Activated CD8-positive, alpha-beta memory T cell treated with anti-CD3 and anti-CD28 coated beads for 36 hours (primary cell): ENCODE results near the gene PARD6G. TPM values are rescaled to one million over a fixed set of nuclear protein-coding genes. Genes with fewer than 3 reads are reported as not detected.
"Not testable (repeated sequence)": the region's sequence is repeated elsewhere in the genome, so short reads cannot be mapped to it uniquely, and the experiment has no call there.

ENCODE experiments used
- CTCF ChIA-PET: fragments of 350-600 bp; sonication (Branson Sonifier 250); formaldehyde crosslinking; loops from one replicate; lab custom pipeline; 2021; ENCODE audit warnings: antibody characterized with exemption; lab: Charles Lee
- POLR2A ChIA-PET: fragments of 350-600 bp; sonication (Branson Sonifier 250); formaldehyde crosslinking; loops from one replicate; lab custom pipeline; 2021; ENCODE audit warnings: antibody characterized with exemption; lab: Charles Lee
- total RNA-seq, 2 experiments: library from RNA; stranded (reverse); gene quantifications; one replicate each; pipeline ENCODE4 v1.2.3, GENCODE V29; 2021

Gene PARD6G
- total RNA-seq, 2 experiments from 2014 or later: 0.38 to 0.72 TPM

DNA sequence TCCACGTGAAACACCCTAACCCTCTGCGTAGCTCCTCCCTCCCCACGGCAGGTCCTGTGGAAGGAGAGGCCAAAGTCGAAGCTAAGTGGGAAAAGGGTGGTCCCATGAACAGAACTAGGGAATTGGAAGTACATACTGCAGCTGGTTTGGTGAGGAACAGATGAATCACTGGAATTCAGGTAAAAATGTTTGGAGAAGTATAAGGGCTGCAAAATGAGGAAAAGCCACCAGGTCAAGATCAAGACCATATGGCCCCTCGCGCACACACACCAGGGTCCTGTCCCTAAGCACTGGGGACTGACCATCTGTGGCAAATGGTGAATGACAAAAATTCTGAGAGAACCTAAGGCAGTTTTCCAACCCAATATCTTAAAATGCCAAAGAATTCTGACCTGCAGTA is 3.1 kb downstream of the PARD6G start:
- ChIA-PET CTCF (interaction anchor here (1.2 to 2.0 kb wide), 2 partner anchors 73 to 86 kb away, joined by 4 to 5 read pairs; no protein-coding TSS in a partner anchor), POLR2A (no interaction called here)

DNA sequence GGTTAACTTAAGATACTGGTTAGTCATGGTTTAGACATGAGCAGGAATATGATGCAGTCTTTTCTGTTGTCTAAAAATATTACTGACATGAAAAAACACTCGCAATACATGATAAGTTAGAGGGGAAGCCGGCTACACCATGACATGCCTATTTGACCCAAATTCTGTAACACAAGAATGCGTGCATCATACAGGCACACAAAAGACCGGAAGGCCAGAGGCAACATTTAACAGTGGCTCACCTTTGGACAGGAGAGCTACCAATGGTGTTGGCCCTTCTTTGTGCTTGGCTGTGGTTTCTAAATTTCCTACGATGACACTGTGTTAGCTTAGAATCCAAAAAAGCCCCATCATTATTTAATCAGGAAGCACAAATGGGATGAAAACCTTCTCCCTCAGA is 4.1 kb downstream of the PARD6G start:
- ChIA-PET CTCF (interaction anchor here (1.2 kb wide), 1 partner anchor 85 kb away, joined by 4 read pairs; no protein-coding TSS in a partner anchor), POLR2A (no interaction called here)

DNA sequence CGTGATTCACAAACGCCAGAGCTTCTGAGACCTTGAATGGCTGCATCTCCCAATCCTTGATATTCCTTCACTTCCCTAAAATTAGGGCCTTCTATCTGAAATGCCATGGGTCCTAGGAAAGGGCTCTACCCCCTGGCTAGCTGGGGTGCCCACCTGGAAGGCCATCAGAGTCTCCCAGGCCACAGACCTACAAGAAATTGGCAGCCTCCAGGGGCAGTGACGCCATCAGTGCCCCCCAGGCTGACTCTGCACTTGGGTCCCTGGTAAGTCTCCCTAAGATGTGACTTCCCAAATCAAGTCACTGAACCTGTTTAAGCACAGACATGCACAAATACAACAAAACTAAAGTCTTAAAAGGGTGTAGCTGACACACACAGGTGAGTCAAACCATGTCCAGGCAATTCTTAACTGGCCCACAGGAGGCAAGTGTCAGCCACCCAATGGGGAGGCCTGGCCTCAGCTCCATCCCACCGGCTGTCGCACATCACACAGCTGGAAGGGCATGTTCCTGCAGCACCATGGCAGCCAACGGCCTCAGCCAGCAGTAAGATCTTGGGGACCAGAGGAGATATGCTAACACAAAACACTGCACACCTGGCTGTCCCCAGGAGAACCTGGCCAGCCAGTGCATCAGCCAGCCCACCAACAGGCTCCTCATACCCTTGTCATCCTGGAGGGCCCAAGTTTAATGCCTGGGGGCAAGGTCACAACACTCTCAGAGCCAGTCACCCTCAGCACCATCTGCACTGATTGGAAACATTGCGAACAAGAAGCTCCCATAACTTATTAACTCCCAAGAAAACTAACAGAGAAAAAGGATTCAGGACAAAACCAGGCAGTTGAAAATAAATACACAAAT is 5.2 kb downstream of the PARD6G start:
- CTCF ChIA-PET: no interaction called here
- POLR2A ChIA-PET: no interaction called here

DNA sequence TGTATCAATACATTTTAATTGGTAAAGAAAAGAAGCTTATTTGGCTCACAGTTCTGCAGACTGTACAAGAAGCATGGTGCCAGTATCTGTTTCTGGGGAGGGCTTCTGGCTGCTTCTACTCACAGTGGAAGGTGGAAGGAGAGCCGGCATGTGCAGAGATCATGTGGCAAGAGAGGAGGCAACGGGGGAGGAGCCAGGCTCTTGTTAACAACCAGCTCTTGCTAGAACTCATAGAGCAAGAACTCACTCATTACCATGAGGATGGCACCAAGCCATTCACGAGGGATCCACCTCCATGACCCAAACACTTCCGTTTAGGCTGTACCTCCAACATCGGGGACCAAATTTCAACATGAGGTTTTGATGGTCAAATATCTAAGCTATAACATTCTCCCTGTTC is 7.5 kb downstream of the PARD6G start:
- ChIA-PET CTCF (interaction anchor here (0.9 kb wide), 1 partner anchor 64 kb away, joined by 3 read pairs; no protein-coding TSS in a partner anchor), POLR2A (no interaction called here)

DNA sequence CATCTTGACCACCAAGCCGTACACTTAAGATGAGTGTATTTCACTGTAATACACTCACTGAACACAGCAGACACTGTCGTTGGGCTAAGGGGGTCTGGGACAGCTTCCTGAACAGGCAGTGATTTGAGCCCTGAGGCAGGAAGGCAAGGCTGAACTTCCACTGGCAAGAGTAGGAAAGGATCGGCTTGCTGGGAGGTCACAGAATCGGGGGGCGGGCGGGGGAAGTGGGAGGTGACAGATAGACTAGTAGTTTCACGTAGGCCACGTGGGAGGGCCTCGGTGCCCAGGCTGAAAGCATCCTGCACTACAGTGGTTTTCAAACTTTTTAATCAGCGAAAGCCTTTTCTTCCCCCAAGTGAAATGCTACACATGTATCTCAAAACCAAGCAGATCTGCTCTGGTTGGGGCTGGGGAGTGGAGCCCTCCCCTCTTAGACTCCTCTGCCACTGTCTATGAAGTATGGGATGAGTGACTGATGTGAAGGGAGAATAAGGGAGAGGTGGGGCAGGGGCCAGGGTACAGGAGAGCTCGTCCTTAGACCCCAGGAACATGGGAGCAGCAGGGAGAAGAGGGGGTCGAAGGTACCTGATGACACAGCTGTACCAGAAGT is 8.6 kb downstream of the PARD6G start:
- CTCF ChIA-PET: no interaction called here

DNA sequence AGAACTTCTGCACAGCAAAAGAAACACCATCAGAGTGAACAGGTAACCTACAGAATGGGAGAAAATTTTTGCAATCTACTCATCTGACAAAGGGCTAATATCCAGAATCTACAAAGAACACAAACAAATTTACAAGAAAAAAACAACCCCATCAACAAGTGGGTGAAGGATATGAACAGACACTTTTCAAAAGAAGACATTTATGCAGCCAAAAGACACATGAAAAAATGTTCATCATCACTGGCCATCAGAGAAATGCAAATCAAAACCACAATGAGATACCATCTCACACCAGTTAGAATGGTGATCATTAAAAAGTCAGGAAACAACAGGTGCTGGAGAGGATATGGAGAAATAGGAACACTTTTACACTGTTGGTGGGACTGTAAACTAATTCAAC is 9.8 kb downstream of the PARD6G start:
- CTCF ChIA-PET, POLR2A ChIA-PET: not testable (repeated sequence)

More for the DNA sequence above, 8.6 kb downstream of the PARD6G start:
- POLR2A ChIA-PET: no interaction called here

DNA sequence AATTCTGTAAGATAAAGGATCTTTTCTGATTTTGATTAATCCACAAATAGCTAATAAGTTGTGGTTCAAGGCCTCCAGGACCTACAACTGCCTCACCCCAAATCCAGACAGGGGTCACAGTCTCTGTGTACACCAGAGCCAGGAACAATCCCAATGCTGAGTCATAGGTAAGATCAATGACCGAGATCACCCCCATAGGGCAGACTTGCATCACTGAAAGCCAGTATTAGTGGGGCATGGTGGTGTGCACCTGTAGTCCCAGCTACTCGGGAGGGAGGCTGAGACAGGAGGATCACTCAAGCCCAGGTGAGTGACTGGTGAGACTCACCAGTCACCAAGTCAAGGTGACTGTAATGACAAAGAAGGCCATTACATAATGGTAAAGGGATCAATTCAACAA is 12.9 kb downstream of the PARD6G start:
- ChIA-PET POLR2A (no interaction called here), CTCF (no interaction called here)

DNA sequence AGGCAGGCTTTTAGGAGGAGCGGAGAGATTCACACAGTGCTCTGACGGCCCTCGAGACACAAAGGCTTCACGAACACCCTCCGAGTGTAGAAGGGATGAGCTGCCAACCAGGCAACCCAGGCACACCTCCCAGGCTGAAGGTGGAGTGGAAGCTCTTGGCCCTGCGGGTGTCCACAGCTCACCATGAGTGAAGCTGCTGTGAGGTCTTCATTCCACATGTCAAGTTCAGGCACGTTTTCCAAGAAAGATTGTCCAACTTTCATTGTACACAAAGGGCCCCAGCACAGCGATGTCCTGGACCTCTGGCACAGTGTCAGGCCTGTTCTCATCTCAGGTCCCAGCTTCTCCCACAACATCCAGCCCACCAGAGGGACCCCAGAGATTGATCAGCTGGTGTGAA is 13.4 kb downstream of the PARD6G start:
- CTCF ChIA-PET: no interaction called here
- POLR2A ChIA-PET: no interaction called here

DNA sequence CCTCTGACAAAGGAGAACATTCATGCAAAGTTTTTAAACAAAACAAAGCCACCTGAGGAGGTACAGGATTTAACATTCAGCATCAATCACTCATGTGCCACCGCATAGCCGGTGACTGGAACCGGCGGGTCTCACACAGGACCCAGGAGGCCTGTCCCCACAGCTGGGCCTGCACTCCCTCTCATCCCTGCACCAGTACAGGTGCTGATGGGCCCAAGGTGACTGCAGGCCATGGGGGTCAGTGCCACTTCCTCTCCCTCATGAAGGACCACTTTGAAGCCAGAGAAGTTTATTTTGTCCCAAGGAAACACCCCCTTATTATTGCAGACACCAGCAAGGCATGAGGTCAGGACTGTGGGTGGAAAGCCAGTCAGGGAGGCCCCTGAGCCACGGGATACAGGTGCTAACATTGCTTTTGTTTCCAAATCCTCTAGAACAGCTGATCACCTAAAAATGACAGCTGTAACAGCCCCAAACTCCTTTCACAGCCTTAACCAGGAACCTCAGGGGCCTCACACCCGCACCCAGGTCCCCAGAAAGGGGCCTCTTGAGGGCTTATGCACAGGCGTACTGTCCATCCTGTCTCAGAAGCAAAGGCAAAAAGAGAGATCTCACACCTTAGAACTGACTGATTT is 14.0 kb downstream of the PARD6G start:
- CTCF ChIA-PET: no interaction called here
- POLR2A ChIA-PET: no interaction called here

DNA sequence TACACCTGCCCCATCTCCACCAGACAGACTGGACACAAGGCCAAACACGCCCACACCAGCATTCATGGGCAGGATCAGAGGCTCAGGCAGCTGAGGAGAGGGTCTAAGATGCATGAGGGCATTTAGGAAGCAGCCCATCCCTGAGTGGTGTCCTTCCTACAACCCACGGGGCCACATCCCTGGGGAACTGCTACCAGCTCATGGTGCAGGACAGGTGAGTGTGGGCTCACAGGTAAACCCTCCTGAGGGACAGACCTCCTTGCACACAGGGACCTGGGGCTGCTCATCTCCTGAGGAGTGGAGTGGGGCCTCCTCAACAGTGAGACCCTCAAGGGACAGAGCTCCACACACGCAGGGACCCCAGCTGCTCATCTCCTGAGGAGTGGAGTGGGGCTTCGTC is 14.6 kb downstream of the PARD6G start:
- CTCF ChIA-PET: no interaction called here

DNA sequence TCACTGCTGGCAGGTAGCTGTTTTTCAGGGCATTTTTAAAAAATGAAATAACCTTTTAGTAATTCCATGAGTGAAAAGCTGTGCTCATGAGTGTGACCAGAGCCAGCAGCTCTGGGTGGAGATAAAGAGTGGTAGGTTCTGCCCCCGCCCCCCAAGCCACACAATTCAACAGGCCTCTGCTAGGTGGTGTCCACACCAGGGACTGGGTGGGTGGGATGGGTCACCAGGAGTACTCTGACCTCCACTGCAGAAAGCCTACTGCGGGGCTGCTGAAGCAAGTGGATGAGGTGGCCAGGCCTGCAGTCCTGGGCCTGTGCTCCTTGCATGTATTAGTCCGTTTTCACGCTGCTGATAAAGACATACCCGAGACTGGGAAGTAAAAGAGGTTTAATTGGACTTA is 15.3 kb downstream of the PARD6G start:
- CTCF ChIA-PET: no interaction called here
- POLR2A ChIA-PET: no interaction called here

More for the DNA sequence above, 14.6 kb downstream of the PARD6G start:
- POLR2A ChIA-PET: no interaction called here

DNA sequence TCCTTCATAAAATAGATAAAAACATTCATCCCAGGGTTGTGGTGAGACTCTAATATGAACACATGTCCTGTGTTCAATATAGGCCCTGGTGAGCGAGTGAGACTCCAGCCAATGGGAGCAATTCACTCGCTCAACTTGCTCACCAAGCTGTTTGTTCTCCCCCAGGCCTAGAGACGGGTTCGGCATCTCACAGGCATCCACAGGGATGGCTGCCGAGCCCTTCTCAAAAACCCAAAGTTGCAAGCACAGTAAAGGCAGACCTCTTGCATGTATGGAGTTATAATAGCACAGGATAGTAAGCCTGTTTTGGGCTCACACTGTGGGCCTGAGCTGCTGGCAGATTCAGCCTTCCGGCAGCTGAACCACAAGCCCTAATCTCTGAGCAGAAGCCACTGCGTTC is 15.7 kb downstream of the PARD6G start:
- ChIA-PET CTCF (interaction anchor here (0.6 kb wide), 1 partner anchor 370 kb away, joined by 6 read pairs; no protein-coding TSS in a partner anchor), POLR2A (no interaction called here)

DNA sequence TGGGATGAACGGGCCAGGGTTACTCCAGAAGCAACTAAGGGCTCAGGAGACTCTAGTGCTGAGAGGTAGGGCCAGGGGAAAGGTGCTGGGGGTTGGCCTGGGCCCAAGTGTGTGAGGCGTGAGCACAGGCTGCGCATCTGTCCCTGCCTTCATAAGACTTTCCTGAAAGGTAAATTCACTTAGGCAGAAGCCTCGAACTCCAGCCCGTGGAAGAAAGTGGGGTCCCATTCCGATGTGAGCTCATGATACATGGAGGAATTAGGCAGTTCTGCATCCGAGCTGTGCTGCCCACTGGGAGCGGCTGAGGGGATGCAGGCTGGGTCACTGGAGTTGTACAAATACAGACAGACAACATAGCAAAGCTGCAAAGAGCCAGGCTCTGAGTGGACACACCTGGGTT is 16.2 kb downstream of the PARD6G start:
- ChIA-PET CTCF (interaction anchor here (0.6 kb wide), 1 partner anchor 370 kb away, joined by 6 read pairs; no protein-coding TSS in a partner anchor), POLR2A (no interaction called here)

DNA sequence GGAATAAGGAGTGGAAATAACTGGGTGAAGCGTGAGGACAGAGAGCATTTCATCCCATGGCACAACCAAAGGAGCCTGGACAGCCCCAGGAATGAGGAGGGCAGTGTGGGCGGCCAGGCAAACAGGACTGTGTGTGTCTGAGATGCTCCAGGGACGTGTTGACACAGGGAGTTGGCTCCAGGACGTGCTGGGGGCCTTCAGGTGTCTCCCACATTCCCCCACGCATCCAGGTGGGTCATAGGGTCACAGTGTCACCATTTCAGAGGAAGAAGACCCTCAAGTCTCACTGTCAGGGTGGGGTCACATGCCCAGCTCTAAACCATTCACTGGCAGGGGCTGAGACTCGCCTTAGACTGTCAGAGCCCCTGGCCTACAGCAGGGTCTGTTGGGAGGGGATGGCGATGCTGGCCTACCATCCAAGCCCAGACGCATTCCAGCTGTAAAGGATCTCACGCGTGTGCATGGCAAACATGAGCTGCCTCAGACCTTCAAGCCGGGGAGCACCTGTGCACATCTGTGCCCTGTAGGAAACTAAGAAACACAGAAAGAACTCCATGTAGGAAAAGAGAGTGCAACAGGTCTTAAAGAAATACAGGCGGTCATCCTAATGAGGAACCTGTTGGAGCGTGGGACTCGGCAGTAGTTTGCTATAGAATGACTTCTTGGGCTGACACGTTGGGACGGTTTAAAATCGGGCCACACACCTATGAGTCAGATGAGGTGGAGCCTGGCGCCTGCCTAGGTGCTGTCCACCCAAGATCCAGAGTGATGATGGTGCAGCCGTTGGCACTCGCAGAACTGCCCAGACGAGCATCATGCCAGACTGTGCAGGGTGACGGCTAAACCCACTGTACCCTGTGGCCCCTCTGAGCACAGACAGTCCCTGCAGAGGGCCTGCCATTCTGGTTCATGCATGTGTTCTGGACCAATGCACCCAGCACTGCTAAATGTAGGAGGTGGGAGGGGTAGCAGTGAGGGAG is 17.3 kb downstream of the PARD6G start:
- POLR2A ChIA-PET: interaction anchor here (0.5 kb wide), 1 partner anchor 16 kb away, joined by 5 read pairs; no protein-coding TSS in a partner anchor
- CTCF ChIA-PET: no interaction called here

DNA sequence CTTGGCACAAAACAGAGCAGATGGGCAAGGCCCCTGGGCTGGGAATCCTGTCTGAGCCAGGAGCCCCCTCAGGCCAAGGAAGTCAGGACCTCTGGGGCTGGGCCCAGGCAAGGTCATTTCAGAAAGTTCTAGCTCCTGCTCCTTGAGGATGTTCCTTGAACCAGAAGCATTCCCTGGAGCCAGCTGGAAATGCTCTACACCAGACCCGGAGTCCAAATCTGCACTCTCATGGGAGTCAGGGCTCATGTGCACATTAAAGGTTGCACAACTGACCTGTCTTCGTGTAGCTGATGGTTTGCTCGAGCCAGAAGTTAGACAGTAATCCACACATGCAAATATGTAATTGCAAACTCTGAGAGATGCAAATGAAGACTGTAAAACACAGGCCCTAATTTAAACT is 18.0 kb downstream of the PARD6G start:
- ChIA-PET POLR2A (interaction anchor here (0.5 kb wide), 1 partner anchor 15 kb away, joined by 5 read pairs; no protein-coding TSS in a partner anchor), CTCF (no interaction called here)

DNA sequence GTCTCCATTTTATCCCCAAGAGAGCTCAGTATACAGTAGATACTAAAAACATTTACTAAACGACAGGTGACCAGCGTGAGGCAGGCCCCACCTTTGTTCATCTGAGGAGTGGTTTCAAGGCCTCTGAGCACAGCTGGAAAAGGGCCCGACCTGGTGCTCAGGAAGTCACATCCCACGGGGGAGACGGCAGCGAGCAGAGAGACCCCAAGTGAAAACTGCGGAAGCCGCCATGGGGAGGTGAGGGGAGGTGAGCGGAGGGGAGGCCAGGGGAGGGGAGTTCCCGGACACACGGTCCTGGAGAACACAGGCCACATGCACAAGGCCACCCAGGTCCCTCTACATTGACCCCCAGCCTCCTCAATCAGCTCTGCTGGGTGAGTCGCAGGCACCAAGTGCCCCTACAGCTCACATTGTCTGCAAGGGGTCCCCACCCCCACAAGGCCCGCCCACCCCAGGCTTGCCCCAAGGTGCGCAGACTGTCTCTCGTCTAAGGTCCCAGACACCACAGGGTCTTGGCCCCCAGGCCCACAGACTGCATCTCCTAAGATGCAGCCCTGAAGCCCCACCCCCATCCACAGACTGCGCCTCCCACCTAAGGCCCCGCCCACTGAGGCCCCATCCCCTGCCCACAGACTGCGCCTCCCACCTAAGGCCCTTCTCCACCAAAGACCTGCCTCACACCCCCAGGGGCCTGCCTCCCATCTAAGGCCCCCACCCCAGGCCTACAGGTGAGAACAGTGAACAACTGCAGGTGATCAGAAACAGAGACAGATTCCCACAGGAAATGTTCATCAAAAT is 19.1 kb downstream of the PARD6G start:
- CTCF ChIA-PET: no interaction called here
- POLR2A ChIA-PET: no interaction called here

DNA sequence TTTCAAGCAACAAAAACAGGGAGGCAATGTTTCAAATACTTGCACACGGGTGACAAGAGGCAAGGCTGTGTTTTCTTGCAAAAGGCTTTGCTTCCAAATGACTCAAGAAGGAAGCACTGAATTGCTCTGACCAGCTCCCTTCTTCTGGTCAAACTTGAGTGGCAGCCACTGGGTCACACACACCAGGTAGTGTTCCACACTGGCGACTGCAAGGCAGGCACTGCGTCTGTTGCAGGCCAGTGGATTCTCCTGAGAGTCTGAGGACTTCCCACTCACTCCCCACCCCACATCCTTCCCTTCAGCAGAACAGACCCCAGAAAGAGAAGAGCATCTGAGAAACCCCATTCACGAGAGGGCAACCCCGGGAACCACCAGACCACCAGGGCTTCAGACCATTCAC is 19.8 kb downstream of the PARD6G start:
- ChIA-PET POLR2A (no interaction called here), CTCF (no interaction called here)

DNA sequence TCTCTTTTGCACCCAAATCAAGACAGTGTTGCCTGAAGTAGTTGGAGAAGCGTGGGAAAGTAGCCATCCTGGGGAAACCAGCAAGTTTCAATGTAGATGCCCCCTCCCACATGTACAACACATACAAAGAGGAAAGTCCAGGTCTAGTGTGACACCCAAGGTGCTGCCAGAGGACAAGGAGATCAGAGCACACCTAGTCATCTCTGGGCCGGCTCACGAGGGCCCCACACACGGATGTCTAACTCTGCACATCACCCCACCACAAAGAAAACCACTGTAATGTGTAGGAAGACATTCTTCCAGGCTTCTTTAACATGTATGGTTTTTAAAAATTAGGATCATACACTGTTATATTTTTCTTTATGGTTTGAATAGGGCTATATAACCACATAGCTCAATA is 21.6 kb downstream of the PARD6G start:
- ChIA-PET CTCF (no interaction called here), POLR2A (no interaction called here)
